Measurements from ENCODE around the gene STK10. TPM values are rescaled to one million over a fixed set of nuclear protein-coding genes. Genes with fewer than 3 reads are reported as not detected.

Gene STK10
- total and polyA plus RNA-seq, 11 donors: 5.5 to 52.9 (median 10.2) TPM

- Histone ChIP-seq H3K9me3 (no peaks in the 10 kb centered on the region), H3K4me1 (peaks cover 0 to 39% (median 29%) of the 10 kb centered on the region in 12 donors), H3K36me3 (peaks cover 0 to 75% (median 6%) of the 10 kb centered on the region in 9 donors), H3K27me3 (no peaks in the 10 kb centered on the region), H3K4me3 (no peak overlapping the region), H3K27ac (peak overlapping the region in 3 of 12 donors; percentile 26 to 73 (median 73))
- intact Hi-C loops (cut with DNase I): loop anchor here in 2 of 10 donors (5.0 to 10.0 kb wide), 3 partner anchors 180 to 592 kb away; partner anchors contain the start of gene UBTD2 (in 1 of the 2)
- peak in 2 of 5 donors; percentile 24 to 60 for DNase-seq
- WGBS, 4 donors: 73 to 91% (median 81%) methylated on average over 22 of the region's 22 CpGs
- TF ChIP-seq POLR2A (IDR thresholded peaks at IDR 0.05): no peak
- no peak for TF ChIP-seq CTCF (IDR thresholded peaks at IDR 0.05)
- ATAC-seq: no peak
Measured at GRCh38 chr5:172102218-172102870, 85.7 kb downstream of the STK10 start.

GRCh38 chr5:172101547-172102217 lies 86.3 kb downstream of the STK10 start:
- peaks cover 0 to 78% (median 6%) of the 10 kb centered on the region in 9 donors for H3K36me3 ChIP-seq
- WGBS, 4 donors: 92 to 98% (median 97%) methylated on average over 14 of the region's 14 CpGs
- intact Hi-C loops (cut with DNase I): loop anchor here in 2 of 10 donors (5.0 to 10.0 kb wide), 3 partner anchors 181 to 593 kb away; partner anchors contain the start of gene UBTD2 (in 1 of the 2)

GRCh38 chr5:172098883-172099282 lies 89.1 kb downstream of the STK10 start:
- no peaks in the 10 kb centered on the region for H3K27me3 ChIP-seq
- intact Hi-C loops (cut with DNase I): no loop called here
- ATAC-seq: no peak
- H3K27ac ChIP-seq: no peak overlapping the region
- WGBS, 4 donors: 98 to 99% (median 99%) methylated on average over 4 of the region's 4 CpGs
- no peak for DNase-seq
- no peak overlapping the region for H3K4me3 ChIP-seq
- TF ChIP-seq POLR2A (IDR thresholded peaks at IDR 0.05) (no peak), CTCF (IDR thresholded peaks at IDR 0.05) (no peak)
- peaks cover 0 to 80% (median 4%) of the 10 kb centered on the region in 9 donors for H3K36me3 ChIP-seq
- H3K9me3 ChIP-seq: no peaks in the 10 kb centered on the region
- H3K4me1 ChIP-seq: peaks cover 0 to 39% (median 21%) of the 10 kb centered on the region in 12 donors

More at GRCh38 chr5:172101547-172102217, 86.3 kb downstream of the STK10 start:
- Histone ChIP-seq H3K4me1 (peaks cover 0 to 33% (median 23%) of the 10 kb centered on the region in 12 donors), H3K9me3 (no peaks in the 10 kb centered on the region), H3K27ac (peak overlapping the region in 1 of 12 donors; percentile 73), H3K4me3 (no peak overlapping the region), H3K27me3 (no peaks in the 10 kb centered on the region)
- peak in 1 of 5 donors; percentile 54 for DNase-seq
- no peak for TF ChIP-seq CTCF (IDR thresholded peaks at IDR 0.05)
- no peak for ATAC-seq

- no peak overlapping the region for H3K4me3 ChIP-seq
- no peak overlapping the region for H3K27ac ChIP-seq
- H3K36me3 ChIP-seq: peaks cover 0 to 80% (median 10%) of the 10 kb centered on the region in 9 donors
- no peak for ATAC-seq
- no peaks in the 10 kb centered on the region for H3K27me3 ChIP-seq
- 80 to 89% (median 84%) methylated on average over 6 of the region's 6 CpGs for WGBS, 4 donors
- peak in 1 of 5 donors; percentile 28 for DNase-seq
- peaks cover 0 to 30% (median 15%) of the 10 kb centered on the region in 12 donors for H3K4me1 ChIP-seq
- intact Hi-C loops (cut with DNase I): no loop called here
- H3K9me3 ChIP-seq: no peaks in the 10 kb centered on the region
- TF ChIP-seq CTCF (IDR thresholded peaks at IDR 0.05) (no peak), POLR2A (IDR thresholded peaks at IDR 0.05) (no peak)
Measured at GRCh38 chr5:172098046-172098445, 90.0 kb downstream of the STK10 start.
